Activated CD4-positive, alpha-beta memory T cell treated with anti-CD3 and anti-CD28 coated beads, Interleukin-2, amount 10 ng/mL, durations not matched to agents 7 days and 5 days (primary cell): ENCODE results near the gene TRIP10. TPM values are rescaled to one million over a fixed set of nuclear protein-coding genes. Genes with fewer than 3 reads are reported as not detected.
"Not testable (repeated sequence)": the region's sequence is repeated elsewhere in the genome, so short reads cannot be mapped to it uniquely, and the experiment has no call there.

Source experiments
- CTCF ChIA-PET: fragments of 350-600 bp; sonication (Branson Sonifier 250); formaldehyde crosslinking; loops from one replicate; lab custom pipeline; 2021; ENCODE audit warnings: antibody characterized with exemption, inconsistent platforms; lab: Charles Lee
- POLR2A ChIA-PET: fragments of 350-600 bp; sonication (Branson Sonifier 250); formaldehyde crosslinking; loops from one replicate; lab custom pipeline; 2021; ENCODE audit warnings: antibody characterized with exemption; lab: Charles Lee
- DNase-seq: peaks from one replicate; pipeline ENCODE4 v3.0.0-alpha.2; 2020
- H3K27ac Mint-ChIP-seq: one replicate; pipeline ENCODE4 v1.8.0; 2021; ENCODE audit warnings: mild to moderate bottlenecking, mixed read lengths
- H3K27me3 Mint-ChIP-seq: one replicate; pipeline ENCODE4 v1.8.0; 2021; ENCODE audit warnings: mixed read lengths
- H3K36me3 Mint-ChIP-seq: one replicate; pipeline ENCODE4 v1.8.0; 2021; ENCODE audit warnings: low read depth, mixed read lengths
- H3K4me1 Mint-ChIP-seq: one replicate; pipeline ENCODE4 v1.8.0; 2021; ENCODE audit warnings: mixed read lengths
- H3K4me3 Mint-ChIP-seq: one replicate; pipeline ENCODE4 v1.8.0; 2021; ENCODE audit warnings: mild to moderate bottlenecking, mixed read lengths
- H3K9me3 Mint-ChIP-seq: one replicate; pipeline ENCODE4 v1.8.0; 2021; ENCODE audit warnings: mixed read lengths
- total RNA-seq, 2 experiments: library from RNA; stranded (reverse); gene quantifications; one replicate each; pipeline ENCODE4 v1.2.3, GENCODE V29; 2021

The TRIP10 gene
- total RNA-seq, 2 experiments from 2014 or later = 17.6 to 19.5 TPM

DNA sequence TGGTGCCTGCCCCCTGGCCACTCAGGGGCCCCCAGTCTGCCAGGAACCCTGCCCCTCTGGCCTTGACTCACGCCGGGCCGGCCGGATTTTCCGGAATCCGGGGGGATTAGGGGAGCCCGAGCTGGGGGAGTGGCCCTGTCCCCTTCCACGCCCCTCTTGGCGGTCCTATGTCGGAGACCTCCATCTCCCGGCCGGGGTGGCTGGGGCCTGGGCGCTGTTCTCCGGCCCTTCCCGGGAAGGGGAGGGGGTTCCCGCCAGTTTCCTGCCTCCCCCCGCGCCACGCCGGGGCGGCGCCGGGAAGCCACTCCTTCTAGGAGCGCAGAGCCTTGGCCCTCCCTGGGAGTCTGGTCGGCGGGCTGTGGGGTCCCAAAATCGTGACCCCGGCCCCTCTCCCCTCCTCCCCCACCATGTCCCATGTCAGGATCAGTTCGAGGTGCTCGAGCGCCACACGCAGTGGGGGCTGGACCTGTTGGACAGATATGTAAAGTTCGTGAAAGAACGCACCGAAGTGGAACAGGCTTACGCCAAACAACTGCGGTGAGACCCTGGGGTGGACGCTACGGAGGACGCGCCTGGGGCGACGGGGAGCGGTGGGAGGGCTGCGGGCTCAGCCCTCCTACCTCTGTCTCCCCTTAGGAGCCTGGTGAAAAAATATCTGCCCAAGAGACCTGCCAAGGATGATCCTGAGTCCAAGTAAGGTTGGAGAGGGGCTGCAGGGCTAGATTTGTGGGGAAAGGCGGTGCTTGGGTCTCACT is 1.3 kb downstream of the TRIP10 start:
- H3K4me3 Mint-ChIP-seq = peak overlapping the region; percentile 82
- no peak overlapping the region for H3K27ac Mint-ChIP-seq
- CTCF ChIA-PET = no interaction called here
- no peaks in the 10 kb centered on the region for H3K27me3 Mint-ChIP-seq
- H3K36me3 Mint-ChIP-seq = peaks cover 22% of the 10 kb centered on the region
- H3K9me3 Mint-ChIP-seq = no peaks in the 10 kb centered on the region
- peak; percentile 34 for DNase-seq
- peaks cover 32% of the 10 kb centered on the region for H3K4me1 Mint-ChIP-seq
- POLR2A ChIA-PET = interaction anchor here (0.8 kb wide), 1 partner anchor 9 kb away, joined by 3 read pairs; no protein-coding TSS in a partner anchor

- H3K27ac Mint-ChIP-seq = no peak overlapping the region
- H3K27me3 Mint-ChIP-seq = no peaks in the 10 kb centered on the region
- H3K36me3 Mint-ChIP-seq = peaks cover 29% of the 10 kb centered on the region
- no peak for DNase-seq
- CTCF ChIA-PET = interaction anchor here (1.1 to 1.7 kb wide), 2 partner anchors 127 to 227 kb away, joined by 3 to 4 read pairs; no protein-coding TSS in a partner anchor
- POLR2A ChIA-PET = no interaction called here
- no peak overlapping the region for H3K4me3 Mint-ChIP-seq
- no peaks in the 10 kb centered on the region for H3K9me3 Mint-ChIP-seq
- H3K4me1 Mint-ChIP-seq = peaks cover 20% of the 10 kb centered on the region
Measured at GRCh38 chr19:6743066-6743465, 3.6 kb downstream of the TRIP10 start.

DNA sequence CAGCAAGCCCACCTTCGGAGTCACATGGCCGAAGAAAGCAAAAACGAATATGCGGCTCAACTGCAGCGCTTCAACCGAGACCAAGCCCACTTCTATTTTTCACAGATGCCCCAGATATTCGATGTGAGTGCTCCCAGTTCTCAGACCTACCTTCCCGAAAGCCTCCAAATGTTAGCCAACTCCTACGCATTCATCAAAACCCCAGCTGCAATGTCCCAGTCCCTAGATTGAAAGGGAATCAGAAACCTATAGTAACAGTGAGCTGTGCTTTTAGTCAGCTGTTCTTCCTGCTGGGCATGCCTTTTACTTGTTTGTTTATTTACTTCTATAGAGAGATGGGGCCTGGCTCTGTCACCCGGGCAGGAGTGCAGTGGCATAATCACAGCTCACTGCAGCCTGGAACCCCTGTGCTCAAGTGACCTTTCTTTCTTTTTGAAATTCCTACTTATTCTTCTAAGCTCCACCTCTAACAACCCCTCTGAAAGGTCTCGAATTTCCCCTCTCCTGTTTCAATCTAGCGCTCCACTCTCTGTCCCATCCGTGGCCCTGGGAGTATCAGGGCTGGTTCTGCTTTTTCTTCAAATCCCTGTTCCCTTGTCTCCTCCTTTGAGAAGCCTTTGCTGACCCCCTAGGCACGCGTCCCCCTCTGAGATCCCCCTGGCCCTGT is 4.4 kb downstream of the TRIP10 start:
- Mint-ChIP-seq H3K9me3 (no peaks in the 10 kb centered on the region), H3K4me1 (peaks cover 12% of the 10 kb centered on the region), H3K36me3 (peaks cover 35% of the 10 kb centered on the region), H3K4me3 (no peak overlapping the region), H3K27ac (no peak overlapping the region), H3K27me3 (no peaks in the 10 kb centered on the region)
- no peak for DNase-seq
- ChIA-PET CTCF (interaction anchor here (1.1 kb wide), 1 partner anchor 128 kb away, joined by 3 read pairs; no protein-coding TSS in a partner anchor), POLR2A (no interaction called here)

- H3K27me3 Mint-ChIP-seq = no peaks in the 10 kb centered on the region
- H3K36me3 Mint-ChIP-seq = peaks cover 41% of the 10 kb centered on the region
- POLR2A ChIA-PET = no interaction called here
- H3K9me3 Mint-ChIP-seq = no peaks in the 10 kb centered on the region
- CTCF ChIA-PET = no interaction called here
- no peak overlapping the region for H3K4me3 Mint-ChIP-seq
- H3K4me1 Mint-ChIP-seq = peaks cover 7% of the 10 kb centered on the region
- DNase-seq = no peak
- H3K27ac Mint-ChIP-seq = no peak overlapping the region
Measured at GRCh38 chr19:6744381-6745301, 5.2 kb downstream of the TRIP10 start.

- no peak overlapping the region for H3K27ac Mint-ChIP-seq
- CTCF ChIA-PET = no interaction called here
- no peaks in the 10 kb centered on the region for H3K27me3 Mint-ChIP-seq
- POLR2A ChIA-PET = no interaction called here
- no peak for DNase-seq
- H3K9me3 Mint-ChIP-seq = no peaks in the 10 kb centered on the region
- peaks cover 46% of the 10 kb centered on the region for H3K36me3 Mint-ChIP-seq
- H3K4me1 Mint-ChIP-seq = peaks cover 5% of the 10 kb centered on the region
- H3K4me3 Mint-ChIP-seq = no peak overlapping the region
Measured at GRCh38 chr19:6745965-6746364, 6.5 kb downstream of the TRIP10 start.

DNA sequence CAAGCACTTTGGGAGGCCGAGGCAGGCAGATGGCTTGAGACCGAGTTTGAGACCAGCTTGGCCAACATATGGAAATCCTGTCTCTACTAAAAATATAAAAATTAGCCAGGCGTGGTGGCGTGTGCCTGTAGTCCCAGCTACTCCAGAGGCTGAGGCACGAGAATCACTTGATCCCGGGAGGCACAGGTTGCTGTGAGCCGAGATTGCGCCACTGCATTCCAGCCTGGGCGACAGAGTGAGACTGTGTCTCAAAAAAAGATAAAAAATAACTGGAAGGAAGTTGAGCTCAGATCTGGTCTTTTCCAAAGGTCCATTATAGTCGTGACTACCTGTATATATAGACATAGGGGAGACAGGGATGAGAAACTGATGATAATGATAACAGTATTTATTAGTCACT is 9.1 kb downstream of the TRIP10 start:
- H3K27me3 Mint-ChIP-seq, DNase-seq, H3K27ac Mint-ChIP-seq, CTCF ChIA-PET, H3K4me1 Mint-ChIP-seq, H3K9me3 Mint-ChIP-seq, H3K4me3 Mint-ChIP-seq: not testable (repeated sequence)
- POLR2A ChIA-PET = interaction anchor here (1.4 kb wide), 1 partner anchor 8 kb away, joined by 3 read pairs; no protein-coding TSS in a partner anchor
- H3K36me3 Mint-ChIP-seq = peaks cover 54% of the 10 kb centered on the region

GRCh38 chr19:6750062-6750461 is 10.6 kb downstream of the TRIP10 start:
- no peak for DNase-seq
- POLR2A ChIA-PET = interaction anchor here (0.9 kb wide), 1 partner anchor 9 kb away, joined by 3 read pairs; no protein-coding TSS in a partner anchor
- H3K4me3 Mint-ChIP-seq = no peak overlapping the region

DNA sequence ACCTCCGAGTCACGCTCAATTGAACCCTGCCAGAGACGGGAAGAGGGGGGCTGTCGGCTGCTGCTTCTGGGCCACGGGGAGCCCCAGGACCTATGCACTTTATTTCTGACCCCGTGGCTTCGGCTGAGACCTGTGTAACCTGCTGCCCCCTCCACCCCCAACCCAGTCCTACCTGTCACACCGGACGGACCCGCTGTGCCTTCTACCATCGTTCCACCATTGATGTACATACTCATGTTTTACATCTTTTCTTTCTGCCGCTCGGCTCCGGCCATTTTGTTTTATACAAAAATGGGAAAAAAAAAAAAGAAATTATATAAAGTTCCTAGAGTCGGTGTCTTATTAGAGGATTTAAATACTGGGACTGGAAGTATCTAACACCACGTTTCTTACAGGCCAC is 11.7 kb downstream of the TRIP10 start:
- H3K4me1 Mint-ChIP-seq = peaks cover 11% of the 10 kb centered on the region
- no peak overlapping the region for H3K4me3 Mint-ChIP-seq
- H3K27ac Mint-ChIP-seq = no peak overlapping the region
- peaks cover 54% of the 10 kb centered on the region for H3K36me3 Mint-ChIP-seq
- CTCF ChIA-PET = interaction anchor here (0.6 kb wide), 1 partner anchor 248 kb away, joined by 4 read pairs; no protein-coding TSS in a partner anchor
- POLR2A ChIA-PET = no interaction called here
- no peaks in the 10 kb centered on the region for H3K27me3 Mint-ChIP-seq
- no peak for DNase-seq
- H3K9me3 Mint-ChIP-seq = no peaks in the 10 kb centered on the region

More at GRCh38 chr19:6750062-6750461, 10.6 kb downstream of the TRIP10 start:
- peaks cover 59% of the 10 kb centered on the region for H3K36me3 Mint-ChIP-seq
- CTCF ChIA-PET = interaction anchor here (0.6 kb wide), 1 partner anchor 116 kb away, joined by 3 read pairs; no protein-coding TSS in a partner anchor
- H3K27ac Mint-ChIP-seq = no peak overlapping the region
- no peaks in the 10 kb centered on the region for H3K27me3 Mint-ChIP-seq
- H3K4me1 Mint-ChIP-seq = peaks cover 11% of the 10 kb centered on the region
- H3K9me3 Mint-ChIP-seq = no peaks in the 10 kb centered on the region

DNA sequence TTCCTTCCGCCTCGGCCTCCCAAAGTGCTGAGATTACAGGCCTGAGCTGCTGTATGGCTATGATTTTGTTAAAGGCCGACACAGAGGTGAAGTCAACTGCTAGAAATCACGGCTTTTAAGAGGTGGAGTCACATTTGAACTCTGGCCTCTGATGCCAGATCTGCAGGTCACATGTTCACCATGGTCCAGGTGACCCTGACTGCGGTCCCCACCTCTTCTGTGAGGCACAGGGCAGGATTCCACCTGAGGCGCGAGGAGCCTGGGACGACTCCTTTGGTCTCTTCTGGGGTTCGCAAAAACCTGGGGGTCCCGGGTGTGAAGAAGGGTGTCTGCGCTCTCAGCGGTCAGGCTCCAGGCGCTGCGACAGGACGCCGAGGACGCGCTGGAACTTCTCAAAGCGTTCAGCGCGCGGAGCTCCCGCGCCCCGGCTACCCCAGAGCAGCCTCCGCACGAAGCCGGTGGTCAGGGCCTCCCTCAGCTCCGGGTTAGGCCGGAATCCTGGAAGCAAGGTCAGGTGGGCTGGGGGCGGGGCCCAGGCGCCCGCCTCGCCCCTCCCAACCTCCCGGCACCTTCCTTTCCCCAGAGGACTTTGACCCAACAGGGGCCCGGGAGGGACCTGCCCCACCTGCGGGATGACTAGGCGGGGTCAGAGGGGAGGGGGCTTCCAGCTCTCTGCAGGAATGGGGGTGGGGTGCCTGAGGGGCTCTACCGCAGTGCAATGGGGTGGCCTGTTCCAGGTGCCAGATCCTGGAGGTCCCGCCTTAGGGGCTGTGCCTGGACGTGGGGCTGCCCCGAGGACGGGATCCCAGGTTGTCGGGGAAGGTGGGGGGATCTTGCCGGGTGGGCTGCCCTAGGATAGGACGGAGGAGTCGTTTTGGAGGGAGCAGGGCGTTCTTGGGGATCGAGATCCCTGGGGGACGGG is 13.0 kb downstream of the TRIP10 start:
- DNase-seq = no peak
- Mint-ChIP-seq H3K36me3 (peaks cover 48% of the 10 kb centered on the region), H3K9me3 (no peaks in the 10 kb centered on the region), H3K27me3 (no peaks in the 10 kb centered on the region), H3K4me1 (peaks cover 14% of the 10 kb centered on the region), H3K4me3 (no peak overlapping the region), H3K27ac (no peak overlapping the region)
- ChIA-PET CTCF (interaction anchor here (1.2 to 2.2 kb wide), 3 partner anchors 14 to 111 kb away, joined by 4 to 8 read pairs (median 7); no protein-coding TSS in a partner anchor), POLR2A (no interaction called here)

- H3K27ac Mint-ChIP-seq = peak overlapping the region; percentile 80
- peak; percentile 83 for DNase-seq
- H3K4me3 Mint-ChIP-seq = peak overlapping the region; percentile 67
- H3K9me3 Mint-ChIP-seq = no peaks in the 10 kb centered on the region
- H3K36me3 Mint-ChIP-seq = peaks cover 45% of the 10 kb centered on the region
- peaks cover 17% of the 10 kb centered on the region for H3K4me1 Mint-ChIP-seq
- no peaks in the 10 kb centered on the region for H3K27me3 Mint-ChIP-seq
- ChIA-PET POLR2A (no interaction called here), CTCF (interaction anchor here (1.2 to 2.2 kb wide), 3 partner anchors 15 to 110 kb away, joined by 4 to 8 read pairs (median 7); no protein-coding TSS in a partner anchor)
Measured at GRCh38 chr19:6753178-6754031, 13.9 kb downstream of the TRIP10 start.

GRCh38 chr19:6754136-6754535 is 14.7 kb downstream of the TRIP10 start:
- ChIA-PET CTCF (interaction anchor here (1.8 to 2.2 kb wide), 2 partner anchors 16 to 109 kb away, joined by 7 to 8 read pairs; no protein-coding TSS in a partner anchor), POLR2A (no interaction called here)
- no peak overlapping the region for H3K4me3 Mint-ChIP-seq
- H3K4me1 Mint-ChIP-seq = peaks cover 20% of the 10 kb centered on the region
- no peak overlapping the region for H3K27ac Mint-ChIP-seq
- no peaks in the 10 kb centered on the region for H3K27me3 Mint-ChIP-seq
- H3K36me3 Mint-ChIP-seq = peaks cover 47% of the 10 kb centered on the region
- DNase-seq = no peak
- no peaks in the 10 kb centered on the region for H3K9me3 Mint-ChIP-seq
